Hepatocyte (in vitro differentiated cells): Measurements from ENCODE around the gene ABCB7. TPM values are rescaled to one million over a fixed set of nuclear protein-coding genes. Genes with fewer than 3 reads are reported as not detected.

ENCODE experiments used
- DNase-seq: peaks from one replicate; pipeline ENCODE4 v3.0.0-alpha.2; 2016; ENCODE audit warnings: low spot score
- H2AFZ ChIP-seq: fragments of 200-600 bp; sonication (generic); 2 replicates; pipeline ENCODE4 v1.6.0; 2016; ENCODE audit warnings: antibody characterized with exemption, mild to moderate bottlenecking
- H3K27ac ChIP-seq: fragments of 200-600 bp; sonication (generic); 2 replicates; pipeline ENCODE4 v1.5.1; 2016; ENCODE audit warnings: mild to moderate bottlenecking
- H3K27me3 ChIP-seq: fragments of 200-600 bp; sonication (generic); 2 replicates; pipeline ENCODE4 v1.6.1; 2016
- H3K36me3 ChIP-seq: fragments of 200-600 bp; sonication (generic); replicated peaks from 2 replicates; pipeline ENCODE4 v1.5.1; 2016; ENCODE audit warnings: low read depth; ENCODE audit not compliant: insufficient read depth
- H3K4me1 ChIP-seq: fragments of 200-600 bp; sonication (generic); 2 replicates; pipeline ENCODE4 v1.5.1; 2016; ENCODE audit warnings: mild to moderate bottlenecking, moderate library complexity; ENCODE audit not compliant: insufficient read depth
- H3K4me2 ChIP-seq: fragments of 200-600 bp; sonication (generic); 2 replicates; pipeline ENCODE4 v1.6.0; 2016
- H3K4me3 ChIP-seq: fragments of 200-600 bp; sonication (generic); 2 replicates; pipeline ENCODE4 v1.5.1; 2016; ENCODE audit warnings: mild to moderate bottlenecking
- H3K79me2 ChIP-seq: fragments of 200-600 bp; sonication (generic); 2 replicates; pipeline ENCODE4 v1.6.0; 2017; ENCODE audit warnings: mild to moderate bottlenecking
- H3K9me2 ChIP-seq: fragments of 200-600 bp; sonication (generic); replicated peaks from 2 replicates; pipeline ENCODE4 v1.6.0; 2017; ENCODE audit warnings: mild to moderate bottlenecking; ENCODE audit not compliant: insufficient read depth
- H3K9me3 ChIP-seq: fragments of 200-600 bp; sonication (generic); 2 replicates; pipeline ENCODE4 v1.5.1; 2016; ENCODE audit warnings: low read depth, mild to moderate bottlenecking
- H4K20me1 ChIP-seq: fragments of 200-600 bp; sonication (generic); 2 replicates; pipeline ENCODE4 v1.6.0; 2016; ENCODE audit warnings: mild to moderate bottlenecking; ENCODE audit not compliant: insufficient read depth, poor library complexity, severe bottlenecking
- CTCF ChIP-seq: fragments of 200-600 bp; sonication (generic); IDR thresholded peaks from 2 replicates; pipeline ENCODE4 v1.5.1; 2016; ENCODE audit warnings: antibody characterized with exemption, mild to moderate bottlenecking; ENCODE audit not compliant: poor library complexity
- EZH2 ChIP-seq: fragments of 200-600 bp; sonication (generic); IDR thresholded peaks from 2 replicates; pipeline ENCODE4 v1.6.1; 2016; ENCODE audit warnings: antibody characterized with exemption, mild to moderate bottlenecking, borderline replicate concordance
- EZH2phosphoT487 ChIP-seq: fragments of 200-600 bp; sonication (generic); IDR thresholded peaks from one replicate; pipeline ENCODE4 v1.6.1; 2018; ENCODE audit warnings: antibody characterized with exemption, mild to moderate bottlenecking, low read depth, moderate library complexity; ENCODE audit not compliant: unreplicated experiment, severe bottlenecking
- WGBS: methylation state at CpG from one replicate; pipeline ENCODE4 v1.1.6; 2016; ENCODE audit warnings: low lambda C conversion rate; ENCODE audit errors: missing lambda C conversion rate; 5-methylcytosine and 5-hydroxymethylcytosine counted together
- polyA plus RNA-seq: library from polyadenylated mRNA; unstranded; fragments of >200 nt; fragmentation: Nextera tagmentation; extraction: Ambion mirVana; gene quantifications from 2 replicates; pipeline ENCODE4 v1.2.1, GENCODE V29; 2016
- total RNA-seq: library from RNA; depleted of rRNA; stranded (reverse); fragments of >200 nt; gene quantifications from 2 replicates; pipeline ENCODE4 v1.2.3, GENCODE V29; 2014

ABCB7 gene
- total and polyA plus RNA-seq, 2 experiments from 2014 or later = 12.4 to 51.6 TPM

- WGBS = 90% methylated on average over 1 of the region's 1 CpG
- no peak overlapping the region for H3K4me3 ChIP-seq
- no peaks in the 10 kb centered on the region for H3K79me2 ChIP-seq
These were observed 81.6 kb downstream of the ABCB7 start for GRCh38 chrX:75074475-75074874.

GRCh38 chrX:75071334-75071733, 84.7 kb downstream of the ABCB7 start:
- H3K4me2 ChIP-seq = no peak overlapping the region
- no peak overlapping the region for H3K4me3 ChIP-seq
- no peak overlapping the region for H2AFZ ChIP-seq
- H3K27ac ChIP-seq = no peak overlapping the region
- WGBS = 56% methylated on average over 3 of the region's 3 CpGs
- DNase-seq = no peak
- no peaks in the 10 kb centered on the region for H3K9me2 ChIP-seq
- H4K20me1 ChIP-seq = no peaks in the 10 kb centered on the region
- H3K36me3 ChIP-seq = no peaks in the 10 kb centered on the region
- no peaks in the 10 kb centered on the region for H3K79me2 ChIP-seq
- H3K9me3 ChIP-seq = no peaks in the 10 kb centered on the region
- no peaks in the 10 kb centered on the region for H3K27me3 ChIP-seq
- H3K4me1 ChIP-seq = no peaks in the 10 kb centered on the region
- no peak for TF ChIP-seq EZH2phosphoT487
- TF ChIP-seq CTCF = no peak

More at GRCh38 chrX:75074475-75074874, 81.6 kb downstream of the ABCB7 start:
- H3K27me3 ChIP-seq = no peaks in the 10 kb centered on the region
- TF ChIP-seq CTCF (no peak), EZH2phosphoT487 (no peak), EZH2 (no peak)
- no peak overlapping the region for H3K27ac ChIP-seq
- H3K9me3 ChIP-seq = no peaks in the 10 kb centered on the region
- H3K36me3 ChIP-seq = no peaks in the 10 kb centered on the region
- no peaks in the 10 kb centered on the region for H3K4me1 ChIP-seq
- no peaks in the 10 kb centered on the region for H3K9me2 ChIP-seq
- DNase-seq = no peak
- H2AFZ ChIP-seq = no peak overlapping the region
- H3K4me2 ChIP-seq = no peak overlapping the region
- no peaks in the 10 kb centered on the region for H4K20me1 ChIP-seq

- Histone ChIP-seq H4K20me1 (no peaks in the 10 kb centered on the region), H3K36me3 (no peaks in the 10 kb centered on the region), H3K4me2 (no peak overlapping the region), H3K9me3 (no peaks in the 10 kb centered on the region), H3K27me3 (no peaks in the 10 kb centered on the region), H3K4me3 (no peak overlapping the region), H2AFZ (no peak overlapping the region), H3K79me2 (no peaks in the 10 kb centered on the region), H3K4me1 (no peaks in the 10 kb centered on the region), H3K27ac (no peak overlapping the region), H3K9me2 (no peaks in the 10 kb centered on the region)
- WGBS = 88% methylated on average over 2 of the region's 2 CpGs
- no peak for DNase-seq
- TF ChIP-seq CTCF (no peak), EZH2 (no peak), EZH2phosphoT487 (no peak)
These were observed 88.2 kb downstream of the ABCB7 start for GRCh38 chrX:75067931-75068330.

GRCh38 chrX:75061701-75062100, 94.4 kb downstream of the ABCB7 start:
- no peak overlapping the region for H3K4me3 ChIP-seq
- no peaks in the 10 kb centered on the region for H3K36me3 ChIP-seq
- no peak for DNase-seq
- no peaks in the 10 kb centered on the region for H3K4me1 ChIP-seq
- no peak overlapping the region for H3K27ac ChIP-seq
- no peak for TF ChIP-seq EZH2
- no peak for TF ChIP-seq CTCF
- no peak for TF ChIP-seq EZH2phosphoT487
- no peak overlapping the region for H3K4me2 ChIP-seq
- H3K9me3 ChIP-seq = no peaks in the 10 kb centered on the region
- H3K9me2 ChIP-seq = no peaks in the 10 kb centered on the region
- no peak overlapping the region for H2AFZ ChIP-seq
- H3K79me2 ChIP-seq = no peaks in the 10 kb centered on the region
- WGBS = 69% methylated on average over 1 of the region's 1 CpG
- H3K27me3 ChIP-seq = no peaks in the 10 kb centered on the region
- H4K20me1 ChIP-seq = no peaks in the 10 kb centered on the region
